ENCODE results near the gene C2CD4C.
"Not testable (repeated sequence)": the region's sequence is repeated elsewhere in the genome, so short reads cannot be mapped to it uniquely, and the experiment has no call there.

Gene C2CD4C

GRCh38 chr19:397941-398706 lies 10.8 kb downstream of the C2CD4C start:
- DNase-seq, result no peak

GRCh38 chr19:397321-397720 lies 11.6 kb downstream of the C2CD4C start:
- DNase-seq, result no peak

GRCh38 chr19:395467-395866 lies 13.5 kb downstream of the C2CD4C start:
- no peak for DNase-seq

GRCh38 chr19:394857-395256 lies 14.1 kb downstream of the C2CD4C start:
- DNase-seq, result not testable (repeated sequence)

- not testable (repeated sequence) for DNase-seq
Measured at GRCh38 chr19:393560-393959, 15.4 kb downstream of the C2CD4C start.

GRCh38 chr19:392375-392970 lies 16.5 kb downstream of the C2CD4C start:
- DNase-seq, result peak; percentile 91

GRCh38 chr19:391726-392374 lies 17.1 kb downstream of the C2CD4C start:
- no peak for DNase-seq

GRCh38 chr19:391207-391557 lies 17.8 kb downstream of the C2CD4C start:
- DNase-seq, result no peak

GRCh38 chr19:390386-391206 lies 18.4 kb downstream of the C2CD4C start:
- DNase-seq, result no peak

- DNase-seq, result no peak
Measured at GRCh38 chr19:389935-390289, 19.0 kb downstream of the C2CD4C start.

GRCh38 chr19:389255-389934 lies 19.6 kb downstream of the C2CD4C start:
- DNase-seq, result no peak

GRCh38 chr19:388691-389090 lies 20.3 kb downstream of the C2CD4C start:
- no peak for DNase-seq

- DNase-seq, result no peak
Measured at GRCh38 chr19:387777-388176, 21.2 kb downstream of the C2CD4C start.

- not testable (repeated sequence) for DNase-seq
Measured at GRCh38 chr19:386632-387301, 22.2 kb downstream of the C2CD4C start.

GRCh38 chr19:386189-386588 lies 22.8 kb downstream of the C2CD4C start:
- DNase-seq, result not testable (repeated sequence)

GRCh38 chr19:384799-385169 lies 24.2 kb downstream of the C2CD4C start:
- DNase-seq, result no peak

GRCh38 chr19:383922-384798 lies 24.8 kb downstream of the C2CD4C start:
- DNase-seq, result no peak

- no peak for DNase-seq
Measured at GRCh38 chr19:383040-383439, 25.9 kb downstream of the C2CD4C start.

- peak; percentile 68 for DNase-seq
Measured at GRCh38 chr19:382578-382977, 26.4 kb downstream of the C2CD4C start.

GRCh38 chr19:381901-382300 lies 27.0 kb downstream of the C2CD4C start:
- DNase-seq, result peak; percentile 62

- not testable (repeated sequence) for DNase-seq
Measured at GRCh38 chr19:380618-381219, 28.2 kb downstream of the C2CD4C start.

Measured in NK-92 treated with Interleukin-12 subunit alpha and Interleukin-12 subunit beta, amount 100 ng/mL, for 24 hours (cell line).